Keratinocyte (primary cell): Measurements from ENCODE around the gene CST4. TPM values are rescaled to one million over a fixed set of nuclear protein-coding genes. Genes with fewer than 3 reads are reported as not detected.
"Not testable (repeated sequence)": the region's sequence is repeated elsewhere in the genome, so short reads cannot be mapped to it uniquely, and the experiment has no call there.

Experiments
- DNase-seq: peaks from one replicate; pipeline ENCODE4 v3.0.0-alpha.2; 2011; ENCODE audit warnings: low read depth, missing footprints, low spot score
- FAIRE-seq: peaks from 2 replicates; lab custom pipeline; 2011; peaks lifted over from hg19 to GRCh38; lab: Jason Lieb, UNC
- H2AFZ ChIP-seq: 2 replicates; pipeline ENCODE4 v1.6.0; 2012; ENCODE audit warnings: low read length, control low read depth, inconsistent platforms; ENCODE audit not compliant: control insufficient read depth
- H3K27ac ChIP-seq: 2 replicates; pipeline ENCODE4 v1.5.1; 2011; ENCODE audit warnings: low read length; ENCODE audit not compliant: control insufficient read depth, insufficient read depth
- H3K27me3 ChIP-seq: 3 replicates; pipeline ENCODE4 v1.6.0; 2011; ENCODE audit warnings: low read length; ENCODE audit not compliant: control insufficient read depth, insufficient read depth; ENCODE audit errors: extremely low read depth
- H3K36me3 ChIP-seq, 2 experiments: 2 replicates in 1 of 2; 3 replicates in 1 of 2; pipeline ENCODE4 v1.5.1; 2011; ENCODE audit warnings: low read length in 2 of 2, mild to moderate bottlenecking in 1 of 2; ENCODE audit not compliant: control insufficient read depth in 2 of 2, insufficient read depth in 2 of 2; ENCODE audit errors: extremely low read depth in 1 of 2
- H3K4me1 ChIP-seq: 3 replicates; pipeline ENCODE4 v1.5.1; 2011; ENCODE audit warnings: low read length; ENCODE audit not compliant: control insufficient read depth, insufficient read depth; ENCODE audit errors: extremely low read depth
- H3K4me2 ChIP-seq: 3 replicates; pipeline ENCODE4 v1.6.0; 2011; ENCODE audit warnings: low read depth, low read length; ENCODE audit not compliant: control insufficient read depth, insufficient read depth; ENCODE audit errors: extremely low read depth
- H3K4me3 ChIP-seq, 3 experiments: fragments of 200-600 bp in 1 of 3; sonication (generic) in 1 of 3; 2 replicates in 2 of 3; 3 replicates in 1 of 3; pipeline ENCODE4 v1.5.1; 2011 to 2016; ENCODE audit warnings: low read length in 3 of 3, mild to moderate bottlenecking in 3 of 3, control low read depth in 2 of 3, inconsistent platforms in 1 of 3, low read depth in 1 of 3, mixed read lengths in 1 of 3, mixed run types in 1 of 3, moderate library complexity in 1 of 3; ENCODE audit not compliant: control insufficient read depth in 2 of 3, insufficient read depth in 2 of 3; ENCODE audit errors: extremely low read depth in 1 of 3
- H3K79me2 ChIP-seq: 2 replicates; pipeline ENCODE4 v1.6.0; 2012; ENCODE audit warnings: low read length; ENCODE audit not compliant: control insufficient read depth, insufficient read depth
- H3K9ac ChIP-seq: 3 replicates; pipeline ENCODE4 v1.6.0; 2011; ENCODE audit warnings: low read length; ENCODE audit not compliant: control insufficient read depth, insufficient read depth; ENCODE audit errors: extremely low read depth
- H3K9me1 ChIP-seq: 3 replicates; pipeline ENCODE4 v1.6.0; 2011; ENCODE audit warnings: low read length; ENCODE audit not compliant: control insufficient read depth, insufficient read depth; ENCODE audit errors: extremely low read depth
- H3K9me3 ChIP-seq: 2 replicates; pipeline ENCODE4 v1.5.1; 2012; ENCODE audit warnings: low read depth, low read length; ENCODE audit not compliant: control insufficient read depth
- H4K20me1 ChIP-seq: 3 replicates; pipeline ENCODE4 v1.6.0; 2011; ENCODE audit warnings: low read length; ENCODE audit not compliant: control insufficient read depth, insufficient read depth; ENCODE audit errors: extremely low read depth
- EZH2 ChIP-seq: IDR thresholded peaks from one replicate; pipeline ENCODE4 v1.6.1; 2012; ENCODE audit warnings: inconsistent platforms, mild to moderate bottlenecking, low read length, moderate library complexity
- dilution Hi-C: fragments of 300-500 bp; cut with MboI; formaldehyde crosslinking; loops from one replicate; pipeline ENCODE4 v1.7.0; 2020; ENCODE audit warnings: low sequenced_read_pairs; ENCODE audit not compliant: extremely low pct_ligation_motif_present
- polyA plus RNA-seq, 5 experiments: library from polyadenylated mRNA; depleted of rRNA in 3 of 5; stranded (reverse) in 3 of 5; stranded (forward) in 1 of 5; unstranded in 1 of 5; fragments of >200 nt; gene quantifications; 1 replicate in 1 of 5; 2 replicates in 3 of 5; 3 replicates in 1 of 5; pipeline versions ENCODE4 v1.2.1 to v1.2.3, GENCODE V29; 2011 to 2012; ENCODE audit warnings: missing spikeins in 2 of 5, low read depth in 1 of 5, low replicate concordance in 1 of 5
- TF ChIP-seq, protein P1 (sequence below), 3 experiments: IDR thresholded peaks in 1 of 3; conservative IDR thresholded peaks in 1 of 3; optimal IDR thresholded peaks in 1 of 3; 2 replicates in 2 of 3; 3 replicates in 1 of 3; pipeline versions ENCODE3 to v1.5.1; 2011; ENCODE audit warnings: low read length in 3 of 3, mild to moderate bottlenecking in 3 of 3, moderate library complexity in 2 of 3, control low read depth in 1 of 3, inconsistent platforms in 1 of 3; ENCODE audit not compliant: insufficient read depth in 2 of 3; ENCODE audit errors: extremely low read depth in 1 of 3

Gene CST4
- polyA plus RNA-seq, 1 donor (not counting 4 experiments of a cell fraction or from before 2014, with no cell fraction given): not detected

GRCh38 chr20:23664954-23665353 lies 23.9 kb downstream of the CST4 start:
- TF ChIP-seq, protein P1, sequence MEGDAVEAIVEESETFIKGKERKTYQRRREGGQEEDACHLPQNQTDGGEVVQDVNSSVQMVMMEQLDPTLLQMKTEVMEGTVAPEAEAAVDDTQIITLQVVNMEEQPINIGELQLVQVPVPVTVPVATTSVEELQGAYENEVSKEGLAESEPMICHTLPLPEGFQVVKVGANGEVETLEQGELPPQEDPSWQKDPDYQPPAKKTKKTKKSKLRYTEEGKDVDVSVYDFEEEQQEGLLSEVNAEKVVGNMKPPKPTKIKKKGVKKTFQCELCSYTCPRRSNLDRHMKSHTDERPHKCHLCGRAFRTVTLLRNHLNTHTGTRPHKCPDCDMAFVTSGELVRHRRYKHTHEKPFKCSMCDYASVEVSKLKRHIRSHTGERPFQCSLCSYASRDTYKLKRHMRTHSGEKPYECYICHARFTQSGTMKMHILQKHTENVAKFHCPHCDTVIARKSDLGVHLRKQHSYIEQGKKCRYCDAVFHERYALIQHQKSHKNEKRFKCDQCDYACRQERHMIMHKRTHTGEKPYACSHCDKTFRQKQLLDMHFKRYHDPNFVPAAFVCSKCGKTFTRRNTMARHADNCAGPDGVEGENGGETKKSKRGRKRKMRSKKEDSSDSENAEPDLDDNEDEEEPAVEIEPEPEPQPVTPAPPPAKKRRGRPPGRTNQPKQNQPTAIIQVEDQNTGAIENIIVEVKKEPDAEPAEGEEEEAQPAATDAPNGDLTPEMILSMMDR (optimal IDR thresholded peaks at IDR 0.05 in 1 of 3, IDR thresholded peaks at IDR 0.05 in 1 of 3, conservative IDR thresholded peaks at IDR 0.05 in 1 of 3; ENCODE audit: extremely low read depth in 1 of 3, insufficient read depth in 2 of 3, low read length in 3 of 3): no peak
- no peak for TF ChIP-seq EZH2
- Histone ChIP-seq H3K36me3 (no peaks in the 10 kb centered on the region), H3K27ac (no peak overlapping the region), H4K20me1 (no peaks in the 10 kb centered on the region), H3K4me3 (no peak overlapping the region), H3K9me1 (no peaks in the 10 kb centered on the region), H3K27me3 (no peaks in the 10 kb centered on the region), H3K4me1 (no peaks in the 10 kb centered on the region), H2AFZ (no peak overlapping the region), H3K4me2 (no peak overlapping the region), H3K9me3 (no peaks in the 10 kb centered on the region), H3K79me2 (no peaks in the 10 kb centered on the region), H3K9ac (no peak overlapping the region)
- dilution Hi-C loops: no loop called here
- FAIRE-seq (no peak), DNase-seq (no peak)

DNA sequence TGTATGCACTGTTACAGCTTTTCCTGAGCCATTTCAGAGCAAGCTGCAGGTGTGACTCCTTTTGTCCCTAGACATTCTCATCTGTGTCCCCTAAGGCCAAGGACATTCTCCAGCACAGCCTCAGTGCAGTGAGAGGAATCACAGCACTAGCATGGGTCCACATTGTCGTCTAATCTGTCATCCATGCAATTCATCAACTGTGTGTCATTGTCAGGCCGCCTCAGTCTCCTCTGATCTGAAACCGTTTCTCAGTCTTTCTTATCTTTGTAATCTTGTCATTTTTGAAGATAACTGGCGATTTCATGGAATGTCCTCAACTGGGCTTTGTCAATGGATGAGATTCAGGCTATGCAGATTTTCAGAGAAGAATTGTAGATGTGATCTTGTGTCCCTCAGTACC lies 24.8 kb downstream of the CST4 start:
- H3K4me2 ChIP-seq, dilution Hi-C loops, H3K36me3 ChIP-seq, H3K9me3 ChIP-seq, H2AFZ ChIP-seq, DNase-seq, H3K4me1 ChIP-seq, H3K79me2 ChIP-seq, H3K27me3 ChIP-seq, H3K4me3 ChIP-seq, H3K9ac ChIP-seq, H3K27ac ChIP-seq, H4K20me1 ChIP-seq, H3K9me1 ChIP-seq, FAIRE-seq: not testable (repeated sequence)

- no peak overlapping the region for H3K4me3 ChIP-seq
- H4K20me1 ChIP-seq: no peaks in the 10 kb centered on the region
- H3K4me2 ChIP-seq: no peak overlapping the region
- no peaks in the 10 kb centered on the region for H3K79me2 ChIP-seq
- no peaks in the 10 kb centered on the region for H3K4me1 ChIP-seq
- dilution Hi-C loops: no loop called here
- DNase-seq (no peak), FAIRE-seq (no peak)
- no peaks in the 10 kb centered on the region for H3K9me1 ChIP-seq
- no peak overlapping the region for H3K27ac ChIP-seq
- TF ChIP-seq, protein P1 (optimal IDR thresholded peaks at IDR 0.05 in 1 of 3, IDR thresholded peaks at IDR 0.05 in 1 of 3, conservative IDR thresholded peaks at IDR 0.05 in 1 of 3; ENCODE audit: extremely low read depth in 1 of 3, insufficient read depth in 2 of 3, low read length in 3 of 3): no peak
- TF ChIP-seq EZH2: no peak
- H3K9me3 ChIP-seq: no peaks in the 10 kb centered on the region
- no peaks in the 10 kb centered on the region for H3K27me3 ChIP-seq
- H2AFZ ChIP-seq: no peak overlapping the region
- no peaks in the 10 kb centered on the region for H3K36me3 ChIP-seq
- no peak overlapping the region for H3K9ac ChIP-seq
Measured at GRCh38 chr20:23663180-23663579, 25.7 kb downstream of the CST4 start.
